ENCODE data around the gene ZNF670. TPM values are rescaled to one million over a fixed set of nuclear protein-coding genes. Genes with fewer than 3 reads are reported as not detected.

The ZNF670 gene
- total and polyA plus RNA-seq, 9 of the 15 experiments (the other 6 are each of a cell fraction or from before 2014, with no cell fraction given) = 7.1 to 23.4 (median 11.8) TPM

GRCh38 chr1:247103859-247104591, 25.4 kb upstream of the ZNF670 start, which contains the start of gene ZNF669:
Gene ZNF669 (minus strand): TSS chr1:247104356. CDS start chr1:247104199, 157 bp downstream.
- ATAC-seq (peak; percentile 99), DNase-seq (ENCODE audit: extremely low read depth in 1 of 4, low spot score in 3 of 4) (peak; percentile 98 to 100 (median 99)), FAIRE-seq (peak; percentile 89)
- peaks cover 27% of the 10 kb centered on the region for H3K79me2 ChIP-seq (ENCODE audit: control insufficient read depth, insufficient read depth, low read length)
- no peaks in the 10 kb centered on the region for H4K20me1 ChIP-seq (replicated peaks; ENCODE audit: control insufficient read depth, insufficient read depth, low read length)
- under 1% methylated on average over 56 of the region's 58 CpGs for WGBS (ENCODE audit: insufficient coverage, low coverage, missing lambda C conversion rate)
- BruUV-seq (replicated peaks) = TSS peak; percentile 40
- H3K4me1 ChIP-seq (replicated peaks in 1 of 2; ENCODE audit: control insufficient read depth in 2 of 2, insufficient read depth in 2 of 2, low read length in 2 of 2) = peaks cover 9 to 11% of the 10 kb centered on the region in 2 experiments
- ChIA-PET CTCF (ENCODE audit: low intra/inter-chr PET ratio) (no interaction called here), POLR2A (interaction anchor here (0.7 kb wide), 1 partner anchor 302 kb away, joined by 3 read pairs; no protein-coding TSS in a partner anchor)
- peak within 1 kb of the TSS; percentile 94 for H2AFZ ChIP-seq (ENCODE audit: low read depth, low read length)
- no peaks in the 10 kb centered on the region for H3K9me1 ChIP-seq (ENCODE audit: control insufficient read depth, insufficient read depth, low read length)
- no peaks in the 10 kb centered on the region for H3K27me3 ChIP-seq (ENCODE audit: control insufficient read depth in 2 of 2, insufficient read depth in 2 of 2, low read length in 2 of 2)
- H3K27ac ChIP-seq (ENCODE audit: extremely low read depth, low read depth, low read length) = peak within 1 kb of the TSS; percentile 88
- peak within 1 kb of the TSS; percentile 70 for H3K4me3 ChIP-seq
- H3K36me3 ChIP-seq (ENCODE audit: control insufficient read depth, insufficient read depth, low read length) = peaks cover 29% of the 10 kb centered on the region
- peak within 1 kb of the TSS; percentile 91 to 96 for H3K9ac ChIP-seq (ENCODE audit: insufficient read depth in 1 of 2, low read depth in 2 of 2, low read length in 2 of 2)
- peaks cover 34% of the 10 kb centered on the region for H3K9me3 ChIP-seq (replicated peaks; ENCODE audit: control insufficient read depth, insufficient read depth, low read depth, low read length)
- intact Hi-C loops (cut with micrococcal nuclease) (loop anchor here (2.0 kb wide), 1 partner anchor 25 kb away; the partner anchor contains the start of gene ZNF670), in situ Hi-C loops (cut with MboI) (no loop called here)
- H3K4me2 ChIP-seq (ENCODE audit: insufficient read depth, low read length) = peak within 1 kb of the TSS; percentile 91
- TF ChIP-seq CTBP1 (IDR thresholded peaks at IDR 0.05; ENCODE audit: borderline replicate concordance) (peak; percentile 64), HMGXB4 (CRISPR knock-in tag; IDR thresholded peaks at IDR 0.05) (peak; percentile 68), TCFL5 (CRISPR knock-in tag; conservative IDR thresholded peaks at IDR 0.05) (no peak), ZBTB1 (CRISPR knock-in tag; IDR thresholded peaks at IDR 0.05; ENCODE audit: borderline replicate concordance, low read depth) (no peak; the same call in 1 of the 2 replicates), LARP7 (IDR thresholded peaks at IDR 0.05) (no peak), ZNF695 (CRISPR knock-in tag; IDR thresholded peaks at IDR 0.05) (no peak), ZBTB7A (IDR thresholded peaks at IDR 0.05; ENCODE audit: borderline replicate concordance, control insufficient read depth, low read depth, low read length) (no peak; the same call in 1 of the 2 replicates), FOXM1 (IDR thresholded peaks at IDR 0.05; ENCODE audit: low read depth) (no peak), FOXM1 (CRISPR knock-in tag; IDR thresholded peaks at IDR 0.05; ENCODE audit: low read depth) (0 out of 2 replicates have a peak, but pooled peaks have one; percentile 86), ZNF324 (CRISPR knock-in tag; IDR thresholded peaks at IDR 0.05) (no peak), TSC22D4 (tag; IDR thresholded peaks at IDR 0.05) (no peak), KLF16 (IDR thresholded peaks at IDR 0.05) (no peak), CREB1 (IDR thresholded peaks at IDR 0.05) (peak; percentile 88), CREB1 (CRISPR knock-in tag; IDR thresholded peaks at IDR 0.05) (peak; percentile 77)
- TF ChIP-seq, protein P1, sequence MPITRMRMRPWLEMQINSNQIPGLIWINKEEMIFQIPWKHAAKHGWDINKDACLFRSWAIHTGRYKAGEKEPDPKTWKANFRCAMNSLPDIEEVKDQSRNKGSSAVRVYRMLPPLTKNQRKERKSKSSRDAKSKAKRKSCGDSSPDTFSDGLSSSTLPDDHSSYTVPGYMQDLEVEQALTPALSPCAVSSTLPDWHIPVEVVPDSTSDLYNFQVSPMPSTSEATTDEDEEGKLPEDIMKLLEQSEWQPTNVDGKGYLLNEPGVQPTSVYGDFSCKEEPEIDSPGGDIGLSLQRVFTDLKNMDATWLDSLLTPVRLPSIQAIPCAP (CRISPR knock-in tag; IDR thresholded peaks at IDR 0.05; ENCODE audit: borderline replicate concordance) = no peak

Measured in K562 (cell line).